IPS-NIHi11 (cell line): Measurements from ENCODE around the gene DNAJC11.
"Not testable (repeated sequence)": the region's sequence is repeated elsewhere in the genome, so short reads cannot be mapped to it uniquely, and the experiment has no call there.

Source experiments
- DNase-seq: peaks from one replicate; pipeline ENCODE4 v3.0.0; 2012; ENCODE audit warnings: mixed read lengths, low spot score

DNAJC11 gene

DNA sequence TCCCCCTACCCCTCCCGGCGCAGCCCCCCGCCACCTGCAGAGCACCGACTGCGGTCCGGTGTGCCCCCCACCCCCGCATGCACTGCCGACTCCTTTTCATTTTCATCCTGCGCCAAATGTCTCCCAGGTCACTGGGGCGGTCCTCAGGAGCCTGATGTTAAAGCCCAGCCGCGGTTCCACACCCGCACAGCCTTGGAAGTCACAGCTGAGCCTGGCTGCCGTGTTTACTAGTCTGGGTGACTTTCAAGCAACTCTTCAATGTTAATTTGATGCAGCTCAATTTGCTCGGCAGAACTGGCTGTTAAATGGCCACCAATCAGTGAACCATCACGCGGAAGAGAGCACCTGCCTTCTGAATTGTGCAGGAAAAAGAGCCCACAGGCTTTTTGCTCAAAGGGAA, 49.7 kb downstream of the DNAJC11 start:
- DNase-seq, result no peak

DNA sequence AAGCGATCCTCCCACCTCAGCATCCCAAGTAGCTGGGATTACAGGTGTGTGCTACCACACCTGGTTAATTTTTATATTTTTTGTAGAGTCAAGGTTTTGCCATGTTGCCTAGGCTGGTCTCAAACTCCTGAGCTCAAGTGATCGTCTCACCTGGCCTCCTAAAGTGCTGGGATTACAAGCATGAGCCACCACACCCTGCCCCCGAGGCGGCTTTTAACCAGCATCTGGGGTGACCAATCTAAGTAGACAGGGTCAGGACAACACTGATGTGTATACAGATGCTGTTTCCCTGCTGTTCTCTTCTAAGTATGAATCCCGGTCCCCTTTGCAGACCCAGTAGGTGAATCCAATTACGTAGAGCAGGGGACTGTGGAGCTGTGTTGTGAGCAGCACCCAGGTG, 53.1 kb downstream of the DNAJC11 start:
- DNase-seq, result no peak

DNA sequence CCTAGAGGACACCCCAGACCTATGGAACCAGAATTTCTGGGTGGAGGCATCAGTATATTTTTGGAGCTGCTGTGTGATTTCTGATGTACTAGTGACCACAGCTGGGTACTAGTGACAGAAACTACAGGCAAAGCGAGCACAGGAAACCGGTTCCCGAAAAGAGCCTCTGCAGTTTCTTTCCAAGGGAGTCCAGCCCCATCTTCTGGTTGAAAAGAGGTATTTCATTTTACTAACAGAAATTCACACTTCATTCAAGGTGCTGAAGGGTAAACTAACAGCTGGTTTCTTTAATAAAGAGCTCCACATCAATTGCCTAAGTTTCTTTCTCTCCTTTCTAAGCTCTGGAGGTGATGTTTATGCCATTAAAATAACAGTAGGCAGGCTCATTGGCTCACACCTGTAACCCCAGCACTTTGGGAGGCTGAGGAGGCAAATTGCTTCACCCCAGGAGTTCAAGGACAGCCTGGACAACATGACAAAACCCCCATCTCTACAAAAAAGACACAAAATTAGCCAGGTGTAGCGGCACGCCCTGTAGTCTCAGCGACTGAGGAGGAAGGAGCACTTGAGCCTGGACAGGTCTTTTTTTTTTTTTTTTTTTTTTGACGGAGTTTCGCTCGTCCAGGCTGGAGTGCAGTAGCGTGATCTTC, 55.0 kb downstream of the DNAJC11 start:
- DNase-seq, result peak; percentile 74

DNA sequence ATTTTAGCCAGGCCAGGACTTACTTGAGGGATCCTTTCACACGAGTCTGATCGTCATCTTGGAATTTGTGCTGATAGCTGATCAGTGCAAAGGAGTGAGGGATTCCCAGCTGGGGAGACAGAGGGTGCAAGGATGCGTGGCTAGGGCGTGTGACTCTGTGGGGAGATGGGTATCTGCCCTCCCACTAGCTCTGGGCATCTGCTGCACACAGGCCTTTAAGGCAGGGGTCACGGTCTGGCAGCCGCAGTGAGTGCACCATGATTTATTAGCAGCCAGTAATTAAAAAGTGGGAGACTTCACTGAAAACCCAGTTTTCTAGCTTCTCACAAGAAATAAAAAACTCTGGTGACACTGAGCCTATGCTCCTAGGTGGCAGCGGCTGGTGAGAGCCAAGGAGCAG, 56.6 kb downstream of the DNAJC11 start:
- no peak for DNase-seq

DNA sequence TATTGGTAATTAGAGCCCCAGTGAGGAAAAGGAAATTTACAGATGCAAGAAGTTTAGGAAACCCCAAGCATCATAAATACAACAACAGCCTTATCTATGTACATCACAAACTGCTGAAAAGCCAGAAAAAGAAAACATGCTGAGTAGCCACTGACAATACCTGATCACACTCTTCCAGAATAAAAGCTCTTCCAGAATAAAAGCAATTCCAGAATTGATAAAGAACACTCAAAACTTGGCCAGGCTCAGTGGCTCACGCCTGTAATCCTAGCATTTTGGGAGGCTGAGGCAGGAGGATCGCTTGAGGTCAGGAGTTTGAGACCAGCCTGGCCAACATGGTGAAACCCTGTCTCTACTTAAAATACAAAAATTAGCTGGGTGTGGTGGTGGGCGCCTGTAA, 60.7 kb downstream of the DNAJC11 start:
- DNase-seq, result not testable (repeated sequence)

DNA sequence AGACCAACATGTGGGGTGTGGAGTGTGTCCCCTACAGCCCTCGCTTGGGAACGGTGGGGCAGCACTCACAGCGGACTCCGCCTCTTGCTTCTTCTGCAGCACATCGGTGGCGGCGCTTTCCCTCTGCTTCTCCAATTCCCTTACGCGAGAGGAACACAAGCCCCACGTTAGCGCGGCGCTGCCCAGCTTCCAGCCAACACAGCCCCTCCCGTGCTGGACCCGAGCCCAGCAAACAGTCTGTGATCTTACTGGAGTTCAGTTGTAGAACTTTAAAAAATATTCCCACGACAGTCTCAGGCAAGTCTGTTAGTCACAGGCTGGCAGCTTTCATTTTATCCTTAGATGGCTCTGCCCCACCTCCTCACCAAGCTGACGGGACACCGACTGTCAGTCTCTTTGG, 63.4 kb downstream of the DNAJC11 start:
- no peak for DNase-seq

DNA sequence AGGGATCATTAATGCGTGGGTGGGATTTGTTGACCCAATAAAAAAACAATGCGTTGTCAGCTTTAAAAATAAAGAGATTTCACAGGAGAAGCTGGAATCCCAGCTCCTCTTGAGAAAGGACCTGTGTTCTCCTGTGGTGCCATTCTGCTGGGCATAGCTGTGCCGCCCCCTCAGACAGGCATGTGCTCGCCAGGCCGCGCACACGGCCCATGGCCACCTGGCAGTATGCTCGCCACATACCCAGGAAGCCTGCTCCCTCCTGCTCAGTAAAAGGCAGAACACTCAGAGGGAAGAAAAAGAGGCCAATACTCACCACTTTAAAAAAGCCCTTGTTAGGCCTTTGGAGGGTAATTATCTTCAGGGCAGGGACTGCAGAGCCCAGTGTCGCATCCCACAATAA, 63.8 kb downstream of the DNAJC11 start:
- no peak for DNase-seq

DNA sequence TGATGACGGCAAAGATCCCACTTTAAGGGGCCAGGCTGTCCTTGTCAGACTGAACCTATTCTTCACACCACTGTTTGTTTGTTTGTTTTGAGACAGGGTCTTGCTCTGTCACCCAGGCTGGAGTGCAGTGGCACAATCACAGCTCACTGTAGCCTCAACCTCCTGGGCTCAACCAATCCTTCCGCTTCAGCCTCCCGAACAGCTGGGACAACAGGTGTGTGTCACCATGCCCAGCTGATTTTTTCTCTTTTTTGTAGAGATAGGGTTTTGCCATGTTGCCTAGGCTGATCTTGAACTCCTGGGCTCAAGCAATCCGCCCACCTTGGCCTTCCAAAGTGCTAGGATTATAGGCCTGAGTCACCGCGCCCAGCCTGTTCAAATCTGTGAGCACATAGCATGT, 64.8 kb downstream of the DNAJC11 start:
- DNase-seq, result not testable (repeated sequence)

DNA sequence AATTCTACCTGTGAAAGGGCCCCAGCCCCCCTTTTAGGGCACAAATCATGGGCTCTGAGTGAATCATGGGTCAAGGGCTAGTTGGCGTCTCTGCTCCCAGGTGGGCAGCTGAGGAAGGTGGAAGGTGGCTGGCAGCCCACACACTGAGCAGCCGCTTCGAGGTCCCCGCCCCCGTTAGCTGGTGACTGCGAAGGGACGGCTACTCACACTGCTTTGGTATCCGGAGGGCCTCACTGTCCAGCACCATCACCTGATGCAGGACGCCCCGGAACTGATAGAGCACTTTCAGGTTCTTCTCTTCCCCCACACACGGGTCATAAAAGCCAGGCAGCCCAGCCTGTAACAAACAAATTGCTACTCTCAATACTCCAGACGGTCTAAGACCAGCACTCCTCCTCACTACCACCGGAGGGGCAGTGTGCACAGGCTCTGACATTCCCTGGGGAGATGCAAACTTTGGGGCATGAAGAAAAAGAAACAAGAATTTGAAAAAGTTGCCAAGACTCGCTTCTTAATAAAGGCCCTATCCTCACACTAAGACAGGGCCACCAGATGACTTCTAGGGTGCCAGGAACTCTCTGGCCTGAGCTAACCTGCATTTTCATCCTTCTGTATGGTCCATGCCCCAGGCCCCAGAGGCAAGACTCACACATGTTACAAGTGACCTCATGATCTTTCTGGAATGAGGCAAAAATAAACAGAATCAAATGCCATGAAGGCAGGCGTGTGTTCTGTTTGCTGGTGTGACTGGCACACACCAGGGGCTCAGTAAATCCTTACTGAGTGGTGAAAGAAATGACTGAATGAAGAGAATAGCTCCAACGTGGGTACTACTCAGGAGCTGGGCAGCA, 65.5 kb downstream of the DNAJC11 start:
- no peak for DNase-seq

DNA sequence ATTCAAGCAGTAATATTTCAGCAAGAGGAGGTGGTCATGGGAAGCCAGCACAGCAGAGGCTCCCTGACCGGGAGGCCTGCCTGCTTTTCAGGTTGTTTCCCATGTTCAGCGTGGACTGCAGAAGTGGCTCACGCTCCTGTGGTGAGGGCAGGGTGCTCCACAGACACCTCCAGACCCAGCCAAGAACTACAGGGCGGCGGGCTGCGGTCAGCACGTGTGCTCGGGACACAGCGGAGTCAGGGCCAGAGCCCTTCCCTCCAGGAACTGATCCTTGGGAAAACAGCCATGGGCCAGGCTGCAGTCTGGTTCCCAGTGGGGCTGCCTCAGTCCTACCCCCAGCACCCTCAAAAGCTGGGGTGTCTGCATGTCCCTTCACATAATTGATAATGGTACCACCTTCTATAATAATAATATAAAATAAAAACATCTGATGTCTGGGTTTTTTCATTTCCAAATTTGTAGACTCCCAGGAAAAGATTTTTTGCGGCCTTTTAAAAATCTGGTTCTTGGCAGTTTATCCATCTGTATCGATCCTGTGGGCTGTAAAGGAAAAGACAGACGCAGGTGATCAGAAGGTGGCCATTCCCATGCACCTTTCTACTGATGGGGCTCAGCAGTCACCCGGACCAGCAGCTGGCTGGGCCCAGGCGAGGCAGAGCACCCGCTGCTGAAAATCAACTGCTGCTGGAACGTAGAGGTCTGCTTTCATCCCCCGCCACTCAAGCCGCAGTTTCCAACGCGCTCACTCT, 66.3 kb downstream of the DNAJC11 start:
- no peak for DNase-seq

DNA sequence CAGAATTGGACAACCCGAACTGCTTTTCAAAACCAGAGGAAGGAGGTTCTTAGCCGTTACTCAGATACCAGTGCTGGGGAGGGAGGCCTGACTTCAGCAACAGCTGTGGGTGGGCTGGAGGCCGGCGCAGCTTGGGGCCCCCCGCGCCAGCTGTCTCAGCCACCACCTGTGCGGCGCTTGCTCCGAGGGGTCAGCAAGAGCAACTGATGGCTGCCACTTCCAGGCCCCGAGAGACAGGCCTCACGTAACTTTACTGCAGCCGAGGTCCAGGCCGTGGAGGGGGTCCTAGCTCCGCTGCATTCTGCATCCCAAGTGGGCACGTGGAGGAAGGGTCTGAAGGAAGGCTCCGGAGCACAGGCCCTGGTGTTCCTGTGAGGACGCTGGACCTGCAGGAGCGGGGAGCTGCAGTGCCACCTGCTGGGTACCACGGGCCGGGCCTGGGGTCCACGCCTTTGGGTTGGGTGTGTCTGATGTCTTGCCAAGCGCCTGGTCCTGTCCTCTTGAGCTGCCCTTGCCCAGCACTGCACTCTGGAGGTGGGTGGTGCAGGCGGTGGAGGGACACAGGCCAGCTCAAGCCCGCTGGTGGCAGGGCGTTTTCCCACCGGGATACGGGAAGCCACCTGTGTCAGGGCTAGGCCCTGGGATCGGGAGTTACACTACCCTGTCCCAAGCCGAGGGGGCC, 67.1 kb downstream of the DNAJC11 start:
- DNase-seq, result peak; percentile 82

DNA sequence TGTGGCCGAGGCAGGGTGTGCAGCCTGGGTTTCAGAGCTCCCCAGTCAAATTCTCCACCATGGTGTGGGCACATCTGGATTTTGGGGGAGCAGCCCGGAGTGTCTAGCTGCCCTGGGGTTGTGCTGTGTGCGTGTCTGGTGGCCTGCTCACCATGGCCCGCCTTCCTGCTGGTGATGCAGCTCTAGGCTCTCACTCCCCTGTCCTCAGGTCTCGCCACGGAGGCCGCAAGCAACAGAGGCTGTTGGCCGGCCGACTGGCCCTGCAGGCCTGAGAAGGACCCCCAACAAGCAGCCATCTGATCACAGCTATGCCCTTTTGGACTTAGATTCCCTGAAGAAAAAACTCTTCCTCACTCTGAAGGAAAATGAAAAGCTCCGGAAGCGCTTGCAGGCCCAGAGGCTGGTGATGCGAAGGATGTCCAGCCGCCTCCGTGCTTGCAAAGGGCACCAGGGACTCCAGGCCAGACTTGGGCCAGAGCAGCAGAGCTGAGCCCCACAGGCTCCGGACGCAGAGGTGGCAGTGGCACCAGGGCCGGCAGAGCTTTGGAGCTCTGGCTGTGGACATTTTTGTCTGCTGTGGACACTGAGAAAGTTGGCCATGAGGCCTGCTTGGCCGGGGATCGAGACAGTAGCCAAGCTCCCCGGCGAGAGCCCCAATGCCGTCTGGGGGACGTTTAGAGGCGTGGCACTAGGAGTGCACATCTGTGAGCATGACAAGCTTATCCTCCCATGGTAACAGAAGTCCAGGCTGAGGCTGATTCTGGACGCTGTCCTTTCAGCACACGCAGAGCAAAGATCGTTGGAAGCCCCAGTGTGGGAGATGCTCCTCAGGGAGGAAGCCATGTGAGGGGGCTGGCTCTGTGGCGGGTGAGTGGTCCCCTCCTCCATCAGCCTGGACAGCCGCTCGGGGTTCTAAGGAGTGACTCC, 68.8 kb downstream of the DNAJC11 start:
- DNase-seq, result no peak

DNA sequence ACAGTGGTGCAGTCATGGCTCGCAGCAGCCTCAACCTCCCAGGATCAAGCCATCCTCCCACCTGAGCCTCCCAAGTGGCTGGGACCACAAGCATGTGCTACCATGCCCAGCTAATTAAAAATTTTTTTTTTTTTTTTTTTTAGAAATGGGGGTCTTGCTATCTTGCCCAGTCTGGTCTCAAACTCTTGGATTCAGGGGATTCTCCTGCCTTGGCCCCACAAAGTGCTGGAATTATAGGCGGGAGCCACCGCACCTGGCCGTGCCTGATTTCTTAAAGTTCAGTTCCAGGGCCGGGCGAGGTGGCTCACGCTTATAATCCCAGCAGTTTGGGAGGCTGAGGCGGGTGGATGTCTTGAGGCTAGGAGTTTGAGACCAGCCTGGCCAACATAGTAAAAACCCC, 70.6 kb downstream of the DNAJC11 start:
- DNase-seq, result no peak

DNA sequence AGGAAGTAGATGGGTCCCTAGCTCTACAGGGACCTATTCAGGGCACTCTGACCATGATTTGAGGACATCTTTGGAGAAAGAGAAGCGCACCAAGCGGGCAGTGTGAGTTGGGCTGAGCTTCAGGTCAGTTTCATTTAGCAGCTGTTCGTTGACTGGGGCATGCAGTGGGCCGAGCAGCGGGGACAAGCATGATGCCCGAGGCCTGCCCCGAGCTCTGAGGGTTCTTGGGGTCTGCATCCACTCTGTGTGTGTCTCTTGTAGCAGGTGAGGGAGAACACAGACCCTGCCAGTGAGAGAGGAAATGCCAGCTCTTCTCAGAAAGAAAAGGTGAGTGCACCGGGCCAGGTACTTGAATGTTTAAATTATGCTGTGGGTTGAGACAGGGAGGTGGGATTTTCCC, 71.6 kb downstream of the DNAJC11 start:
- no peak for DNase-seq

DNA sequence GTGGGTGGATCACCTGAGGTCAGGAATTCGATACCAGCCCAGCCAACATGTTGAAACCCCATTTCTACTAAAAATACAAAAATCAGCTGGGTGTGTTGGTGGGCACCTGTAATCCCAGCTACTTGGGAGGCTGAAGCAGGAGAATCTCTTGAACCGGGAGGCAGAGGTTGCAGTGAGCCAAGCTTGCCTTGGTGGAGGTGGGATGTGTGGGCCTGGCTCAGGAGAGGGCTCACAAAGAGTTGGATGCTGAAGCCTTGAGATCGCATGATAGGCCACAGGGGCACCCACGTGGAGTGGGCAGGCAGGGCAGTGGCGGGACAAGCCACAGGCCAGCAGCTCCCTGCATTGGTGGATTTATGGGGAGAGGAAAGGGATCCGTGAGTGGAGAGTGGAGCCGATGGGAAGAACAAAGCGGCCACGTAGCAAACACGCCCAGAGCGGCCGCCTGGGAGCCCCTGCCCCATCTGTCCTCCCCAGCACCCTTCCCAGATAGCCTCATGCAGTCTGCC, 72.6 kb downstream of the DNAJC11 start:
- no peak for DNase-seq

DNA sequence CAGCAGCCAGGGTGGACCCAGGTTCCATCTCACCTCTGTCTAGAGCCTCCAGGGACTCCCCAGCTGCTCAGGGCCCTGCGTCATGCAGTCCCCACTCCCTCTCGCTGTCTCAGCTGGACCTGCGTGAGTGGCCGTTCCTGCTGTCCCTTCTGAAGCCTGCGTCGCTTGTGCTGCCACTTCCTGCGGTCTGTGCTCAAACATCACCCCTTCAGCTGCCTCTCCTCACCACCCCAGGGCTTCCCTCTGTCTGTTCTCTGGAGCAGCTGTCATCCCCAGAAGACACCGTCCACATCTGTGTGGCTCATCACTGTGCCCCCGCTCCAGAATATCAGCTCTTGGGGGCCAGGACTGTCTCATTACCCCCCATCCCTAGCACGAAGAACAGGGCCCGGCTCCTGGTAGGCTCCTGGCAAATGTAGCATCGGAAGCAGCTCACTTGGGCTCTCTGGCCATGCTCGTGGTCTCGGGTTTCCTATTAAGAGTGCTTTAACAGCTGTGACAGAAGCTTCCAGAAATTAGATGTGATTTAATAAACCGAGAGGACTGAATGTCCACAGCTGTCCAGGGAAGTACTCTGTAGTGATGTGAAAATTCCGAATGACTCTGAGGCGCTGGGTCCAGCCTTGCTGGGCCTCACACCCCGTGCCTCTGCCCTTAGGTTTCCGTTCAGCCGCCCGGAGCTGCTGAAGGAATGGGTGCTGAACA, 73.6 kb downstream of the DNAJC11 start:
- no peak for DNase-seq

DNA sequence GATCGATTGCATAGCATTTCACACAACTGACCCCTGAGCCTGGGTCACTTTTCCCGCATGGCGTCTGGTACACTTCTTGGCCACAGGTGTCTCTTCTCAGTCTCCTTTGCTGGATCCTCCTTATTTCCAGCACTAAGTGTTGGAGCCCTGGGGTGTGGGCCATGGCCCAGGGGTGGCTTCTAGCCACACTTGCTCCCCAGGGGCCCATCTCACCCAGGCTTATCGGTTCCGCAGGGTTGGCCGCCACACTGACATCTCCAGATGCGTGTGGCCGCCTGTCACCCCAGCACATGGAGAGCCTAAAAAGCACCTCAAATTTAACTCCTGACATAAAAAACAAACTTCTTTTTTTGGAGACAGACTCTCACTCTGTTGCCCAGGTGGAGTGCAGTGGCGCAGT, 74.6 kb downstream of the DNAJC11 start:
- DNase-seq, result no peak

DNA sequence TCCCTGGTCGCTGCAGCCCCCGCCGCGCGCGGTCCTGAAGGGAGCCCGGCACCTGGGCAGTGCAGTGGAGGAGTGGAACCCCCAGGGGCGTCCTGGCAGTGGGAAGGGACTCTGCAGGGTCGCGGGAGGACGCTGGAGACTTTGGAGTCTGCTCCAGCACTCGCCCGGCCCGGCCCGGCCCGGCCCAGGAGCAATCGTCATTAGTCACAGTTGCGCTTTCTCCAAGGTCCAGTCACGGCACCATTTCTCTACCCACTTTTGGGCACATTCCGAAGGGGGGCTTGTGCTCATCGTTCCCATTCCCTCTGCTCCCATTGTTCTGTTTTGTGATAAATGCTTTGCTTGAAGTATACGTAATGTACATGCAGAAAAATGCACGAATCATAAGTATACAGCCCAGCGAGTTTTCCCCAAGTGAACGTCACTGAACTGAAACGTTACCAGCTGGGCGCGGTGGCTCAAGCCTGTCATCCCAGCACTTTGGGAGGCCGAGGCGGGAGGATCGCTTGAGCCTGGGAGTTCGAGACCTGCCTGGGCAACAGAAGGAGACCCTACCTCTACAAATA, 75.9 kb downstream of the DNAJC11 start:
- no peak for DNase-seq

DNA sequence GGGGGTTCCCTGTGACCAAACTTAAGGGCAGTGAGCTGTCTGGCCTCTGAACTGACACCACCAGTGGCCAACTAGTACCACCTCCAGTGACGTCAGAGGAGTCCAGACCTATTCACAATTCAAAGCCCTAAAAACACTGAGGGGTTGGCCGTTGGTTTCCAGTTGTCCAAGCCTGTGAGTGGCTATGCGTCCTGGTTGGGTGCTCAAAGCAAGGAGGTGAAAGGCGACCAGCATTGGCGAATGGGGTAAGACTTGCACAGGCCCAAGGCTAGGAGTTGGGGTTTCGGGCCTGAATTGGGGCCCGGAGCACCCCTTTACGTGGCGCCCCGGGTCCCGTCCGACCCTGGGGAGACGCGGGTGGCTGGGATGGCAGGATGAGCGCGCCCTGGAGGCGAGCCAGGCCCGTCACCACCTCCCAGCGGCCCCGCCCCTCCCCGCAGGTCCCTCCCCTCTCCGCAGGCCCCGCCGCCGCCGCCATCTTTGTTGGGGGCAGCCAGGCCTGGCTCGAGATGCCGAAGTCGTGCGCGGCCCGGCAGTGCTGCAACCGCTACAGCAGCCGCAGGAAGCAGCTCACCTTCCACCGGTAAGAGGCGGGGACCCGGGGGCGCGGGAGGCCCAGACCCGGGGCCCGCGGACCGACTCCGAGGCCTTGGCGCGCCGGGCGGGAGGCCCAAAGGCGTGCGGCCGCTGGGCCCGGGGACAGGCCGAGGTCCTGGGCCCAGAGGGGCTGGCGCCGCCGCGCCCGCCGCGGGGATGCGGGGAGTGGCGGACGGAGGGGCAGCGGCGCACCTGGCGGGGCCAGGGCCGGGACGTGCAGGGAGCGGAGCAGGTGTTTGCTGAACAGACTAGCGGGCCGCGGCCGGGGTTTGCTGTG, 76.7 kb downstream of the DNAJC11 start, which contains the start of gene THAP3:
THAP3 (plus strand) TSS at position 159 of the 874 bp plus-strand sequence; CDS start at position 510, 351 bp downstream.
- DNase-seq, result peak; percentile 97
